ENCODE data around the gene CFAP90.

The CFAP90 gene

GRCh38 chr5:7793895-7794294 lies 57.0 kb downstream of the CFAP90 start:
- no peak for DNase-seq (ENCODE audit: low read depth, low spot score)
- ChIA-PET POLR2A (no interaction called here), CTCF (no interaction called here)
- TF ChIP-seq CTCF (IDR thresholded peaks at IDR 0.05; ENCODE audit: insufficient read depth, low read length, missing control alignments) = no peak
- no peak overlapping the region for H3K4me3 ChIP-seq (ENCODE audit: low read depth, low read length)

GRCh38 chr5:7789567-7789966 lies 61.4 kb downstream of the CFAP90 start:
- DNase-seq (ENCODE audit: low read depth, low spot score) = no peak
- H3K4me3 ChIP-seq (ENCODE audit: low read depth, low read length) = no peak overlapping the region
- ChIA-PET CTCF (no interaction called here), POLR2A (no interaction called here)
- TF ChIP-seq CTCF (IDR thresholded peaks at IDR 0.05; ENCODE audit: insufficient read depth, low read length, missing control alignments) = no peak

GRCh38 chr5:7787770-7788169 lies 63.2 kb downstream of the CFAP90 start:
- TF ChIP-seq CTCF (IDR thresholded peaks at IDR 0.05; ENCODE audit: insufficient read depth, low read length, missing control alignments) = no peak
- CTCF ChIA-PET = no interaction called here
- no peak overlapping the region for H3K4me3 ChIP-seq (ENCODE audit: low read depth, low read length)
- DNase-seq (ENCODE audit: low read depth, low spot score) = no peak
- POLR2A ChIA-PET = no interaction called here

- DNase-seq (ENCODE audit: low read depth, low spot score) = no peak
- ChIA-PET CTCF (no interaction called here), POLR2A (no interaction called here)
- TF ChIP-seq CTCF (IDR thresholded peaks at IDR 0.05; ENCODE audit: insufficient read depth, low read length, missing control alignments) = no peak
- H3K4me3 ChIP-seq (ENCODE audit: low read depth, low read length) = no peak overlapping the region
Measured at GRCh38 chr5:7784683-7785380, 66.1 kb downstream of the CFAP90 start.

- TF ChIP-seq CTCF (IDR thresholded peaks at IDR 0.05; ENCODE audit: insufficient read depth, low read length, missing control alignments) = no peak
- POLR2A ChIA-PET = no interaction called here
- H3K4me3 ChIP-seq (ENCODE audit: low read depth, low read length) = no peak overlapping the region
- DNase-seq (ENCODE audit: low read depth, low spot score) = no peak
- CTCF ChIA-PET = no interaction called here
Measured at GRCh38 chr5:7781899-7782298, 69.0 kb downstream of the CFAP90 start.

Data from AG04449 (cell line).